H9 (cell line): ENCODE results near the gene ZBTB20. TPM values are rescaled to one million over a fixed set of nuclear protein-coding genes. Genes with fewer than 3 reads are reported as not detected.

Source experiments
- DNase-seq: peaks from one replicate; pipeline ENCODE4 v3.0.0-alpha.2; 2017
- H2AFZ ChIP-seq: one replicate; pipeline ENCODE4 v1.6.1; 2013; ENCODE audit warnings: mild to moderate bottlenecking, low read length, control low read depth, moderate library complexity
- H2AK5ac ChIP-seq: 2 replicates; pipeline ENCODE4 v1.6.1; 2013; ENCODE audit warnings: low read length, control low read depth, mixed read lengths; ENCODE audit not compliant: insufficient read length
- H2BK120ac ChIP-seq: one replicate; pipeline ENCODE4 v1.6.1; 2013; ENCODE audit warnings: low read depth, mild to moderate bottlenecking, low read length, control low read depth, inconsistent platforms; ENCODE audit not compliant: poor library complexity, severe bottlenecking
- H2BK12ac ChIP-seq: 2 replicates; pipeline ENCODE4 v1.6.1; 2013; ENCODE audit warnings: low read length, control low read depth, mixed read lengths, low read depth; ENCODE audit not compliant: insufficient read length
- H2BK15ac ChIP-seq: 2 replicates; pipeline ENCODE4 v1.6.1; 2013; ENCODE audit warnings: low read depth, low read length, control low read depth
- H2BK20ac ChIP-seq: one replicate; pipeline ENCODE4 v1.6.1; 2013; ENCODE audit warnings: low read depth, mild to moderate bottlenecking, low read length, control low read depth, inconsistent platforms; ENCODE audit not compliant: poor library complexity, severe bottlenecking
- H2BK5ac ChIP-seq: 2 replicates; pipeline ENCODE4 v1.6.1; 2013; ENCODE audit warnings: low read length, control low read depth, mixed read lengths; ENCODE audit not compliant: insufficient read length
- H3K14ac ChIP-seq: 2 replicates; pipeline ENCODE4 v1.6.1; 2013; ENCODE audit warnings: low read length, control low read depth; ENCODE audit not compliant: insufficient read depth
- H3K18ac ChIP-seq: 2 replicates; pipeline ENCODE4 v1.6.1; 2013; ENCODE audit warnings: low read depth, mild to moderate bottlenecking, mixed read lengths, low read length, control low read depth; ENCODE audit not compliant: insufficient read length
- H3K23ac ChIP-seq: 2 replicates; pipeline ENCODE4 v1.6.1; 2013; ENCODE audit warnings: low read length, control low read depth, mixed read lengths, low read depth; ENCODE audit not compliant: insufficient read length
- H3K23me2 ChIP-seq: 2 replicates; pipeline ENCODE4 v1.6.1; 2013; ENCODE audit warnings: low read depth, mild to moderate bottlenecking, mixed read lengths, low read length, control low read depth; ENCODE audit not compliant: insufficient read length, poor library complexity, severe bottlenecking
- H3K27ac ChIP-seq: 2 replicates; pipeline ENCODE4 v1.5.1; 2013; ENCODE audit warnings: low read length, control low read depth, mixed read lengths, low read depth; ENCODE audit not compliant: insufficient read length
- H3K27me3 ChIP-seq: 2 replicates; pipeline ENCODE4 v1.6.1; 2013; ENCODE audit warnings: low read length, control low read depth, inconsistent platforms; ENCODE audit not compliant: insufficient read depth
- H3K4ac ChIP-seq: 2 replicates; pipeline ENCODE4 v1.6.1; 2013; ENCODE audit warnings: low read depth, mild to moderate bottlenecking, control low read depth, inconsistent platforms, low read length, moderate library complexity
- H3K4me1 ChIP-seq: 2 replicates; pipeline ENCODE4 v1.6.1; 2013; ENCODE audit warnings: low read length, control low read depth, inconsistent platforms; ENCODE audit not compliant: insufficient read depth
- H3K4me2 ChIP-seq: 2 replicates; pipeline ENCODE4 v1.6.1; 2013; ENCODE audit warnings: low read length, control low read depth, mixed read lengths; ENCODE audit not compliant: insufficient read length, insufficient read depth
- H3K56ac ChIP-seq: 2 replicates; pipeline ENCODE4 v1.6.1; 2013; ENCODE audit warnings: low read depth, mild to moderate bottlenecking, mixed read lengths, low read length, control low read depth; ENCODE audit not compliant: insufficient read length
- H3K79me1 ChIP-seq: 2 replicates; pipeline ENCODE4 v1.6.1; 2013; ENCODE audit warnings: low read depth, mild to moderate bottlenecking, moderate library complexity, low read length, control low read depth, inconsistent platforms; ENCODE audit not compliant: insufficient read depth, poor library complexity, severe bottlenecking
- H3K79me2 ChIP-seq: 2 replicates; pipeline ENCODE4 v1.6.1; 2013; ENCODE audit warnings: low read length, control low read depth, inconsistent platforms; ENCODE audit not compliant: insufficient read depth
- H3K9ac ChIP-seq: 2 replicates; pipeline ENCODE4 v1.6.1; 2013; ENCODE audit warnings: low read length, control low read depth, mixed read lengths; ENCODE audit not compliant: insufficient read length; ENCODE audit errors: extremely low read depth
- H3K9me3 ChIP-seq: one replicate; pipeline ENCODE4 v1.6.1; 2013; ENCODE audit warnings: low read depth, low read length, inconsistent platforms; ENCODE audit not compliant: control insufficient read depth
- H3T11ph ChIP-seq: one replicate; pipeline ENCODE4 v1.6.1; 2013; ENCODE audit warnings: mild to moderate bottlenecking, low read length, control low read depth, inconsistent platforms
- H4K20me1 ChIP-seq: one replicate; pipeline ENCODE4 v1.6.1; 2013; ENCODE audit not compliant: control insufficient read depth, insufficient read length, insufficient read depth
- H4K5ac ChIP-seq: 2 replicates; pipeline ENCODE4 v1.6.1; 2013; ENCODE audit warnings: low read depth, mild to moderate bottlenecking, mixed read lengths, low read length, control low read depth; ENCODE audit not compliant: insufficient read length
- H4K8ac ChIP-seq: replicated peaks from 2 replicates; pipeline ENCODE4 v1.6.1; 2013; ENCODE audit warnings: low read length, control low read depth, mixed read lengths, low read depth; ENCODE audit not compliant: insufficient read length
- H4K91ac ChIP-seq: 2 replicates; pipeline ENCODE4 v1.6.1; 2013; ENCODE audit warnings: low read depth, mild to moderate bottlenecking, moderate library complexity, mixed read lengths, low read length, control low read depth; ENCODE audit not compliant: insufficient read length
- H3K27ac Mint-ChIP-seq, 3 experiments: 2 replicates in 2 of 3; 3 replicates in 1 of 3; pipeline ENCODE4 v1.8.0; 2020 to 2021; ENCODE audit warnings: mixed read lengths in 3 of 3, mild to moderate bottlenecking in 1 of 3, moderate library complexity in 1 of 3
- H3K27me3 Mint-ChIP-seq: 2 replicates; pipeline ENCODE4 v1.8.0; 2021; ENCODE audit warnings: low read depth, mild to moderate bottlenecking, moderate library complexity, mixed read lengths
- H3K36me3 Mint-ChIP-seq, 3 experiments: 2 replicates in 2 of 3; 3 replicates in 1 of 3; pipeline ENCODE4 v1.8.0; 2020 to 2021; ENCODE audit warnings: low read depth in 3 of 3, mixed read lengths in 3 of 3; ENCODE audit not compliant: insufficient read depth in 1 of 3
- H3K4me1 Mint-ChIP-seq, 2 experiments: 2 replicates each; pipeline ENCODE4 v1.8.0; 2020; ENCODE audit warnings: mixed read lengths in 2 of 2
- H3K4me3 Mint-ChIP-seq, 2 experiments: 2 replicates in 1 of 2; 3 replicates in 1 of 2; pipeline ENCODE4 v1.8.0; 2020 to 2021; ENCODE audit warnings: mild to moderate bottlenecking in 2 of 2, mixed read lengths in 2 of 2, moderate library complexity in 1 of 2
- H3K9me3 Mint-ChIP-seq, 2 experiments: 2 replicates in 1 of 2; 3 replicates in 1 of 2; pipeline ENCODE4 v1.8.0; 2020; ENCODE audit warnings: mild to moderate bottlenecking in 2 of 2, mixed read lengths in 2 of 2, moderate library complexity in 1 of 2
- CTCF ChIP-seq: fragments of 200-600 bp; sonication (generic); conservative IDR thresholded peaks from 3 replicates; pipeline ENCODE4 v1.8.0; 2021; ENCODE audit warnings: antibody characterized with exemption, mild to moderate bottlenecking
- WGBS: extraction: QIAGEN DNeasy Blood & Tissue Kit; methylation state at CpG from one replicate; pipeline ENCODE4 v1.1.7; 2013; ENCODE audit warnings: missing lambda C conversion rate, low lambda C conversion rate, mixed read lengths; ENCODE audit not compliant: insufficient read length; ENCODE audit errors: extremely low coverage; 5-methylcytosine and 5-hydroxymethylcytosine counted together
- total RNA-seq: library from RNA; stranded (reverse); gene quantifications from 2 replicates; pipeline ENCODE4 v1.2.1, GENCODE V29; 2021

ZBTB20 gene
- total RNA-seq, 1 experiment from 2014 or later, result 0.70 TPM

DNA sequence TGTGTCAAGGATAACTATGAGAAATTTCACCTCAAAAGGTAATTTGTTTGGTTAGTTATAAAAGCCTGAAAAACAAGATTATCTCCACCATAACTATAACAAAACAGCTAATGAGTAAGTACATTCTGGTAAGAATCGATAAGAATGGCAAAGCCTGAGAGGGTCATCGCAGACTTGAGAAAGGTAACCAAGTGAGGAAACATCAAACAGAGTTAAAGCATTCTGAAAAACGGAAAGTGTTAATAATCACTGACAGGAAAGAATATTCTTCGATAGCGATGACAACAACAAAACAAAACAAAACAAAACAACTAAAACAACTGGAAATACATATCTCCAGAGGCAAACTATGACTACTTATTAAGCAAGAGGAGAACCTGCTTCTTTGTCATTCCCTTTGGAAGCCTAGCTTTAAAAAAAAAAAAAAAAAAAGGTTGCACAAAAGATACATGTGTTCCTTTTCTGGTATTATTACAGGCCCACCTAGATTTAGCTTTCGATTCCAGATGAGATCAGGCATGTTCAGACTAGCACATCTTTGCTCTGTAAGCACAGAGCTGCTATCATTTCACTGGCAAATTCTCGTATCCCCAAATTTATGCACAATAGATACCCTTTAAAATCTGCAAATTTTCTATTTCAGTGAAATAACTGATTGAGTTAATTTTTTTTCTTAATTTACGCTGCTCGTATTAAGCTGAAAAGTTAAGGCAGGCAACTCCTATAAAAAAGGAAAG lies 697.6 kb downstream of the ZBTB20 start:
- Histone ChIP-seq H3K18ac (no peak overlapping the region), H2BK120ac (no peak overlapping the region), H4K8ac (no peak overlapping the region), H3K27me3 (no peaks in the 10 kb centered on the region), H4K5ac (no peak overlapping the region), H4K20me1 (no peaks in the 10 kb centered on the region), H3K9ac (no peak overlapping the region), H3K9me3 (no peaks in the 10 kb centered on the region), H3K4me1 (no peaks in the 10 kb centered on the region), H2AFZ (no peak overlapping the region), H2BK5ac (no peak overlapping the region), H3K23ac (no peak overlapping the region), H3K56ac (no peak overlapping the region), H3K4me2 (no peak overlapping the region), H3K23me2 (peaks cover 6% of the 10 kb centered on the region), H2AK5ac (no peak overlapping the region), H2BK15ac (no peak overlapping the region), H3K79me2 (no peaks in the 10 kb centered on the region), H3K4ac (no peak overlapping the region), H4K91ac (no peak overlapping the region), H3K79me1 (no peaks in the 10 kb centered on the region), H3K27ac (no peak overlapping the region), H2BK20ac (no peak overlapping the region), H3T11ph (no peak overlapping the region), H3K14ac (no peak overlapping the region), H2BK12ac (no peak overlapping the region)
- peaks cover 19 to 27% of the 10 kb centered on the region in 2 experiments for H3K4me1 Mint-ChIP-seq
- peak overlapping the region in 1 of 3 experiments; percentile 22; a peak in 2 of 7 replicates for H3K27ac Mint-ChIP-seq
- H3K36me3 Mint-ChIP-seq, result no peaks in the 10 kb centered on the region
- H3K4me3 Mint-ChIP-seq, result no peak overlapping the region
- H3K9me3 Mint-ChIP-seq, result no peaks in the 10 kb centered on the region
- no CpG with 5 or more reads among the region's 9 CpGs for WGBS
- DNase-seq, result no peak
- no peaks in the 10 kb centered on the region for H3K27me3 Mint-ChIP-seq
- TF ChIP-seq CTCF, result no peak
